IMR-90 (cell line): ENCODE data around the gene TXNL1. TPM values are rescaled to one million over a fixed set of nuclear protein-coding genes. Genes with fewer than 3 reads are reported as not detected.

Experiments used
- ATAC-seq: fragments of 200-7000 bp; cut with Tn5 transposase; 2 replicates; pipeline ENCODE4 v1.9.1; 2020; ENCODE audit warnings: low read depth, mild to moderate bottlenecking, moderate library complexity
- BruUV-seq: library from RNA; stranded (reverse); fragments of 400-500 nt; replicated peaks from 2 replicates; lab custom pipeline; 2021; lab: Mats Ljungman, UMichigan
- CTCF ChIA-PET: fragments of 300-600 bp; formaldehyde crosslinking; extraction: SDS; loops from one replicate; lab custom pipeline; 2021; ENCODE audit warnings: antibody characterized with exemption; lab: Yijun Ruan, JAX
- POLR2A ChIA-PET: fragments of 300-600 bp; sonication (Branson Sonifier 250); formaldehyde crosslinking; loops from one replicate; lab custom pipeline; 2022; ENCODE audit warnings: antibody characterized with exemption; ENCODE audit not compliant: unreplicated experiment; lab: Charles Lee
- DNase-seq: peaks from one replicate; pipeline ENCODE4 v3.0.0; 2013
- H2AFZ ChIP-seq: replicated peaks from 2 replicates; pipeline ENCODE3; 2013; ENCODE audit warnings: low read length, mild to moderate bottlenecking; ENCODE audit not compliant: poor library complexity
- H2AK5ac ChIP-seq: 2 replicates; pipeline ENCODE4 v1.6.1; 2013; ENCODE audit warnings: low read depth, low read length, inconsistent platforms
- H2AK9ac ChIP-seq: replicated peaks from 2 replicates; pipeline ENCODE3; 2013; ENCODE audit warnings: mild to moderate bottlenecking, low read depth, low read length, moderate library complexity; ENCODE audit not compliant: poor library complexity
- H2BK120ac ChIP-seq: 2 replicates; pipeline ENCODE4 v1.6.1; 2013; ENCODE audit warnings: low read depth, low read length, inconsistent platforms
- H2BK15ac ChIP-seq: 3 replicates; pipeline ENCODE4 v1.6.1; 2013; ENCODE audit warnings: low read depth, low read length, inconsistent platforms
- H2BK20ac ChIP-seq: 2 replicates; pipeline ENCODE4 v1.6.1; 2013; ENCODE audit warnings: low read depth, mild to moderate bottlenecking, inconsistent platforms, low read length, moderate library complexity
- H2BK5ac ChIP-seq: 2 replicates; pipeline ENCODE4 v1.6.1; 2013; ENCODE audit warnings: mild to moderate bottlenecking, low read depth, low read length, inconsistent platforms; ENCODE audit not compliant: poor library complexity, severe bottlenecking
- H3K14ac ChIP-seq: replicated peaks from 2 replicates; pipeline ENCODE4 v1.6.1; 2013; ENCODE audit warnings: low read depth, low read length, inconsistent platforms
- H3K18ac ChIP-seq: 2 replicates; pipeline ENCODE4 v1.6.1; 2013; ENCODE audit warnings: low read depth, low read length, control low read depth
- H3K23ac ChIP-seq: 2 replicates; pipeline ENCODE4 v1.6.1; 2013; ENCODE audit warnings: low read depth, low read length, inconsistent platforms
- H3K27ac ChIP-seq: 2 replicates; pipeline ENCODE4 v1.5.1; 2013; ENCODE audit warnings: mild to moderate bottlenecking, control low read depth, low read length; ENCODE audit not compliant: insufficient read depth
- H3K27me3 ChIP-seq: 2 replicates; pipeline ENCODE4 v1.6.1; 2013; ENCODE audit warnings: low read length; ENCODE audit not compliant: control insufficient read depth, insufficient read depth
- H3K36me3 ChIP-seq: 2 replicates; pipeline ENCODE4 v1.6.1; 2013; ENCODE audit warnings: low read length, mixed read lengths; ENCODE audit not compliant: control insufficient read depth, insufficient read depth
- H3K4ac ChIP-seq: 2 replicates; pipeline ENCODE4 v1.6.1; 2013; ENCODE audit warnings: low read depth, low read length, inconsistent platforms
- H3K4me1 ChIP-seq: 2 replicates; pipeline ENCODE4 v1.6.1; 2013; ENCODE audit warnings: low read length, mixed read lengths; ENCODE audit not compliant: control insufficient read depth, insufficient read depth
- H3K4me2 ChIP-seq: 2 replicates; pipeline ENCODE4 v1.6.1; 2013; ENCODE audit warnings: low read depth, mild to moderate bottlenecking, control low read depth, low read length, moderate library complexity
- H3K4me3 ChIP-seq: 2 replicates; pipeline ENCODE4 v1.5.1; 2013; ENCODE audit warnings: low read depth, mild to moderate bottlenecking, control low read depth, low read length, moderate library complexity; ENCODE audit not compliant: insufficient read depth
- H3K56ac ChIP-seq: 2 replicates; pipeline ENCODE4 v1.6.1; 2013; ENCODE audit warnings: low read length, inconsistent platforms; ENCODE audit not compliant: insufficient read depth; ENCODE audit errors: extremely low read depth
- H3K79me1 ChIP-seq, 2 experiments: 2 replicates each; pipeline ENCODE4 v1.6.1; 2013; ENCODE audit warnings: low read length in 2 of 2, inconsistent platforms in 1 of 2, low read depth in 1 of 2
- H3K9ac ChIP-seq: 2 replicates; pipeline ENCODE4 v1.6.1; 2013; ENCODE audit warnings: low read depth, low read length, control low read depth
- H3K9me1 ChIP-seq: 2 replicates; pipeline ENCODE4 v1.6.1; 2013; ENCODE audit warnings: low read length, inconsistent platforms; ENCODE audit not compliant: insufficient read depth
- H3K9me3 ChIP-seq: 2 replicates; pipeline ENCODE4 v1.6.1; 2013; ENCODE audit warnings: low read length; ENCODE audit not compliant: control insufficient read depth, insufficient read depth
- H4K20me1 ChIP-seq: 2 replicates; pipeline ENCODE4 v1.6.1; 2013; ENCODE audit warnings: low read length, inconsistent platforms; ENCODE audit not compliant: insufficient read depth
- H4K5ac ChIP-seq: 2 replicates; pipeline ENCODE4 v1.6.1; 2013; ENCODE audit warnings: mild to moderate bottlenecking, low read depth, low read length, control low read depth
- H4K8ac ChIP-seq, 2 experiments: 2 replicates each; pipeline ENCODE4 v1.6.1; 2013; ENCODE audit warnings: low read depth in 2 of 2, low read length in 2 of 2, control low read depth in 1 of 2, inconsistent platforms in 1 of 2
- H4K91ac ChIP-seq: 2 replicates; pipeline ENCODE4 v1.6.1; 2013; ENCODE audit warnings: low read depth, low read length, inconsistent platforms; ENCODE audit not compliant: insufficient read depth
- CEBPB ChIP-seq: IDR thresholded peaks from 2 replicates; pipeline ENCODE4 v1.6.1; 2012; ENCODE audit warnings: low read depth, low read length, improper control_type of control experiment
- CHD1 ChIP-seq: IDR thresholded peaks from 2 replicates; pipeline ENCODE4 v1.6.1; 2012; ENCODE audit warnings: low read depth, low read length, improper control_type of control experiment
- FOS ChIP-seq: fragments of 150-350 bp; IDR thresholded peaks from 2 replicates; pipeline ENCODE4 v1.6.1; 2016; ENCODE audit warnings: low read depth, low read length
- MXI1 ChIP-seq: IDR thresholded peaks from 2 replicates; pipeline ENCODE4 v1.6.1; 2012; ENCODE audit warnings: low read depth, mild to moderate bottlenecking, low read length, moderate library complexity, borderline replicate concordance
- RCOR1 ChIP-seq: IDR thresholded peaks from 2 replicates; pipeline ENCODE4 v1.6.1; 2012; ENCODE audit warnings: mild to moderate bottlenecking, low read length, improper control_type of control experiment; ENCODE audit not compliant: insufficient replicate concordance
- RFX5 ChIP-seq: IDR thresholded peaks from 2 replicates; pipeline ENCODE4 v1.8.0; 2012; ENCODE audit warnings: low read depth, mild to moderate bottlenecking, low read length, moderate library complexity
- SMC3 ChIP-seq: fragments of 150-350 bp; IDR thresholded peaks from 2 replicates; pipeline ENCODE4 v1.6.1; 2016; ENCODE audit warnings: low read depth, mild to moderate bottlenecking, antibody characterized with exemption, low read length, moderate library complexity
- WGBS, 2 experiments: methylation state at CpG; one replicate each; pipeline versions ENCODE4 v1.1.5 to v1.1.7; 2013; ENCODE audit warnings: missing lambda C conversion rate in 2 of 2; ENCODE audit not compliant: insufficient read length in 1 of 2; ENCODE audit errors: extremely low coverage in 2 of 2; 5-methylcytosine and 5-hydroxymethylcytosine counted together
- dilution Hi-C: fragments of 300-500 bp; cut with HindIII; formaldehyde crosslinking; loops from one replicate; pipeline ENCODE4 v1.14.3; 2018; ENCODE audit warnings: low sequenced_read_pairs; ENCODE audit not compliant: unreplicated experiment
- in situ Hi-C: fragments of 300-500 bp; cut with MboI; formaldehyde crosslinking; loops from 3 replicates; pipeline ENCODE4 v1.14.3; 2019; ENCODE audit warnings: low sequenced_read_pairs, inconsistent platforms, mixed read lengths
- intact Hi-C: fragments of 100-400 bp; cut with micrococcal nuclease; formaldehyde crosslinking; loops from 2 replicates; pipeline ENCODE4 v1.10.0; 2022
- polyA plus RNA-seq, 3 experiments: library from polyadenylated mRNA; depleted of rRNA; stranded (reverse); fragments of >200 nt; gene quantifications; 2 replicates each; pipeline ENCODE4 v1.2.3, GENCODE V29; 2012; ENCODE audit warnings: low replicate concordance in 1 of 3
- total RNA-seq: library from RNA; depleted of rRNA; stranded (reverse); fragments of >200 nt; gene quantifications from 2 replicates; pipeline ENCODE4 v1.2.3, GENCODE V29; 2012
- TF ChIP-seq, protein P1 (sequence below): fragments of 150-350 bp; IDR thresholded peaks from 2 replicates; pipeline ENCODE4 v1.6.1; 2016; ENCODE audit warnings: low read depth, mild to moderate bottlenecking, low read length, moderate library complexity, borderline replicate concordance

The TXNL1 gene
- total and polyA plus RNA-seq, 2 of the 4 experiments (the other 2 are of a cell fraction), result 38.7 to 62.5 TPM

GRCh38 chr18:56652802-56653201 lies 14.4 kb upstream of the TXNL1 start:
- in situ Hi-C loops (no loop called here), dilution Hi-C loops (no loop called here), intact Hi-C loops (no loop called here)
- Histone ChIP-seq H3K79me1 (peaks cover 11 to 26% of the 10 kb centered on the region in 2 experiments), H3K18ac (no peak overlapping the region), H3K9ac (no peak overlapping the region), H3K4me1 (peaks cover 3% of the 10 kb centered on the region; the same call in 1 of the 2 replicates), H2BK5ac (no peak overlapping the region), H2BK15ac (no peak overlapping the region), H2AK5ac (no peak overlapping the region), H3K27me3 (no peaks in the 10 kb centered on the region), H2AK9ac (no peak overlapping the region), H4K20me1 (no peaks in the 10 kb centered on the region), H3K27ac (no peak overlapping the region), H3K9me3 (no peaks in the 10 kb centered on the region), H3K4me2 (no peak overlapping the region), H3K23ac (no peak overlapping the region), H3K4ac (no peak overlapping the region), H3K14ac (no peak overlapping the region), H4K5ac (no peak overlapping the region), H3K56ac (no peak overlapping the region), H4K8ac (no peak overlapping the region), H3K36me3 (no peaks in the 10 kb centered on the region), H2BK120ac (no peak overlapping the region), H3K9me1 (peaks cover 4% of the 10 kb centered on the region), H2BK20ac (no peak overlapping the region), H2AFZ (no peak overlapping the region), H4K91ac (no peak overlapping the region), H3K4me3 (no peak overlapping the region)
- CTCF ChIA-PET, result no interaction called here
- no TSS peak for BruUV-seq
- no CpG with 5 or more reads among the region's 4 CpGs for WGBS, 2 experiments
- POLR2A ChIA-PET, result no interaction called here
- TF ChIP-seq FOS (no peak), CEBPB (no peak), MXI1 (no peak), RCOR1 (no peak), CHD1 (no peak), SMC3 (no peak), RFX5 (no peak)
- TF ChIP-seq, protein P1, sequence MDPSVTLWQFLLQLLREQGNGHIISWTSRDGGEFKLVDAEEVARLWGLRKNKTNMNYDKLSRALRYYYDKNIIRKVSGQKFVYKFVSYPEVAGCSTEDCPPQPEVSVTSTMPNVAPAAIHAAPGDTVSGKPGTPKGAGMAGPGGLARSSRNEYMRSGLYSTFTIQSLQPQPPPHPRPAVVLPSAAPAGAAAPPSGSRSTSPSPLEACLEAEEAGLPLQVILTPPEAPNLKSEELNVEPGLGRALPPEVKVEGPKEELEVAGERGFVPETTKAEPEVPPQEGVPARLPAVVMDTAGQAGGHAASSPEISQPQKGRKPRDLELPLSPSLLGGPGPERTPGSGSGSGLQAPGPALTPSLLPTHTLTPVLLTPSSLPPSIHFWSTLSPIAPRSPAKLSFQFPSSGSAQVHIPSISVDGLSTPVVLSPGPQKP, result no peak
- no peak for DNase-seq
- no peak for ATAC-seq
